COR-L47 (cell line): ENCODE data around the gene DIP2C.

Source experiments
- DNase-seq: peaks from one replicate; lab custom pipeline; 2025; lab: John Stamatoyannopoulos, UW

The DIP2C gene

DNA sequence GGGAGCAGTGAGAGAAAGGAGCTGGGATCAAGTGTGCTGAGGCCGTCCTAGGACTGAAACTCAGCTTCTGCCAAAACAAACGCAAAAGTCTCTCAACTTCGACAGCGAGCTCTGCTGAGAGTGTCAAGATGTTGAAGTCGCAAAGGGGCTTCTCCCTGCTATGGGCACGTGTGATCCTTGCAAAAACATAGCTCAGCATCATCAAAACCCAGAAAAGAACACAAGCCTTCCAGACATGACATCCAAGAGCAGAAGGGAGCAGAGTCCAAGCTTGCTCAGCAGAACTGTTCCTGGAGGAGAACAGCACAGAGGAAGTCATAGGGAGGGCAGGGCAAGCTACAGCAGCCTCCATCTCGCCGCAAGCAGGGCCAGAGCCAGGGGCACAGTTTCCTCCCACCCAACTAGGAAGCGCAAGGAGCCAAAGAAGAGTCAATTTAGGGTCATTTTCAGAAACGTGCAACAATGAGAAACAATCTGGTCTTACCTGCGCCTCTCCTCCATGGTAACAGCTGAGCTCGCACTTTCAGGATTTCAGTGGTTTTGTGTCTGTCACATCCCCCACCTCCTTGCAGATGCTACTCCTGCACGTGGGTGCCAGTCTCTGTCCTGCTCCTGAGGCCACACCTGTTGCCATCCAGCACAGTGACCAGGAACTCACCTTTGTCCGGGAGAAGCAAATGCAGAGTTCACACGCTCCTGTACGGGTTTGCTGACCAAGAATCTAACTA, 113.9 kb downstream of the DIP2C start:
- no peak for DNase-seq

DNA sequence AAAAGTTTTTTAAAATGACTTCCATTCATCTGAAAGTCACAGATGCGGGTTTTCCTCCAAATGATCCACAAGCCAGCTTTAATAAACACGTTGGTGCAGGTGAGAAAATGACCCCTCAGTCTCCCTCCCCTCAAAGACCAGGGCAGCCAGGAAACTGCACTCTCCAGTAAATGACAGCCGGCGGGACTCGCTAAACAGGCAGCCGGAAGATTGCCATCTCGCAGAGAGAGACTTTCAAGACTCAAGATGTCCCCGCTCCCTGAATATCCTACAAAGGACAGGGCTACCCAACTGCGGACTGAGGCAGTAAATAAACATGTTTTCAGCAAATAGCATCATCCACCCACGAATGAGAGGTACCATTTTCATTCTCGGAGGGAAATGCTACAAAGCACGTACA, 116.8 kb downstream of the DIP2C start:
- no peak for DNase-seq

DNA sequence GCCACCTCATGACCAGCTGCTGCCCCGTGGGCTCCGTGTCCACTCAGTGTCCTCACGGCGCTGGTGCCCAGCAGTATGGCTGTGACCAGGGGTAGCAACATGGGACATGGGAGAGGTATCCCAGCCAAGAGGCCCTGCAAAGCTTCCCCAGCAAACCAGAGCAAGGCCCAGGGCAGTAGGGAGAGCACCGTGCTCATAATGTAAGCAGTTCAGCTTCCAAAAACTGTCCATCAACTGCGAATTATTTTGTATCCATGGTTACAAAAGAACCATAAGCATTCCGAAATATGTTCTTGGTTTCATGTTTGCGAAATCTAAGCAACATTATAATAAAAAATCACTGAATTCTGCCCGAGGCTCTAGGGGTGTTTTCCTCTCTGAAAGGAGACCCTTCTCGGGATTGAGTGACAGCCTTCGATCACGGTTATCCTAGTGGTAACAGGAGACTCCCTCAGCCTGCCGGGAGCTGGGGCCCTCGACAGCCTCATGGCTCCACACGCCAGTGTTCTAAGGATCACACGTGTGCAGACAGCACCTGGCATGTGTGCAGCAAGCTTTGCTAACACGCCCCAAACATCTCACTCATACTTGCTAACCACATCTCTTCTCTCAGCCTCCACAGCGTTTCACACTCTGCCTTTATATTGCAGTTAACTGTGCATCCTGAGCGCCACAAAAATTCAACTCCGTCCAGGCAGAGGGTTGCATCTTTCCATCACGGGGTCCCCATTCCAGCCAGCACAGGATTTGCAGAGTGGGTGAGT, 117.6 kb downstream of the DIP2C start:
- DNase-seq = no peak

DNA sequence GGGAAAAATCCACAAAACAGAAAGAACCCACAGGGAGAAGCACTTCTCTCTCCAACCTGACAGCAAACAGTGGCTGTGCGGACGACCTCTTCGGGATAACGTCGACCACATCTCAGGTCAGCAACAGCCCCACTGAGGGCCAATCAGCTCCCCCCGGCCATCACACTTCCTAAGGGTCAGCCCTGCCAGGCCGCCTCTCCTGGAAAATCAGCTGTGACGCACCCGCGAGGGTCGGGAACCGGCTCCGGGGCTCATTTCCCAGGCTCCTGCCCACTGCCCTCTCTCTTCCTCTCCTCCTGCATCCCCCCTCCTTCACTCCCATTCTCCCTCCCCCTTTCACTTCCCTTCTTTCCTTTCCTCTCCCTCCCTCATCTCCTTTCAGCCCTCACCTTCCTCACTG, 118.3 kb downstream of the DIP2C start:
- no peak for DNase-seq

DNA sequence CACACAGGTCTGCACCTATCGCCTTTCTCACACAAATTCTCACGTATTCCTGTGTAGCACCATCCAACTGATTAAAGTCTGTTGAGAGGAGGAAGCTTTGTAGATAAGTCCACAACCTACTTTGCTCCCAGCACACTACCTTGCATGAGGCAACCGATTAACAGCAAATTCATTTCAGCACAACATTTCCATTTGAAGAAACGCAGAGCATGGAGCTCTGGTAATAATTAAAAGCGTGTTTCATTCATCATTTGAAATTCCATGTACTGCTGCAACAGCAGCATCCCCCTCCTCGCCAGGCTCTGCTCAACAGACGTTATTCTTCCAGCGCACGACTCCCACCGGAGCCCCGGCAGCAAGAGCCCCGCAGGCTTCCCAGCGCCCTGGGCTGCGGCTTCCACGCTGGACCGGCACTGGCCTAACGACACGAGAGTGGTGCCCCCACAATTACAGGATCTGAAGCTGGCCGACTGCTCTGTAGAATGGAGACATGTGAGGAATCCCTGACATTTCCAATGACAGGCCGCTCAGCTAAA, 118.8 kb downstream of the DIP2C start:
- DNase-seq = no peak

DNA sequence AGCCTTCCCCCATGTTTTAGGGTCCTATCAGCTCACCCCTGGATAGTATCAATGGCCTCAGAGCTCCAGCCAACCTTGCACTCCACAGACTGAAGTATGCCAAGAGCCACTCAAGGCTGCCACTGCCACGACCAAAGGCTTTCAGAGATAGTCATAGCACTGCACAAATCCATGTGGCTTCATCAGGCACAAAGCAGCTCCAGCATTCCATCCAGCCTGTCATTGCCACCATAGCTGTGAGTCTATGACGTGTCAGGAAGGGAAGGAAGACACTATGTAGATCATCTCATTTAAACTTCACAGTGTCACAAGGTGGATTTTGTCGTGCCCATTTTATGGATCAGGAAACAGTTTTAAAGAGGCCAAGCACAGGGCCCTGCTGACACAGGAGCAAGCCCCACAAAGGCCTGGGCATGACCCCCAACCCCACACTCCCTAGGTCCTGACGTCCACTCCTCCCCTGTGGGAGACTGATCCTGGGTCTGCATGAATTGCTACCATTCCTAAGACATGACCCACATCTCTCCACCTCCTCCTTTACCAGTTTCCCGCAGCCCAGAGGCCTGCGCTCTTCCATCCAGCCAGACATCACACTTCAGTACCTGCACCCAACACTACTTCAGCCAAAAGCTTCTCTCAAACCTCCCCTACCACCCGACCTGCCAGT, 119.4 kb downstream of the DIP2C start:
- no peak for DNase-seq

DNA sequence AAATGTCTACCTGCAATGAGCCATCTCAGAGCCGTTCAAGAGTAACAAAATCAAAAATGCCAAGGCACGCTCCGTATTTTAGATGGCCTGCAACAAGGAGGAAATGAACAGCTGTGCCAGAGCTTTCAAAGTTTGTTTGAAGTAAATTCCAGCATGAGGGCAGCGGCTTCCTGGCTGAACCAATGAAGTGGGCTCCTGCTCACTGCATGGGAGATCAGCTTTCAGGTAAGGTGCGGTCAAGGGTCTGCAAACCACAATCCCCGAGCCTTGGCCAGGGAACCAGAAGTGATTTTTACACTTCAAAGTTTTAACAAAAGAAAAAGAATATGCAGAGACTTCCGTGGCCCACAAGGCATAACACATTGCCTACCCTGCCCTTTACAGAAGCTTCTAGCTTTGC, 120.6 kb downstream of the DIP2C start:
- no peak for DNase-seq

DNA sequence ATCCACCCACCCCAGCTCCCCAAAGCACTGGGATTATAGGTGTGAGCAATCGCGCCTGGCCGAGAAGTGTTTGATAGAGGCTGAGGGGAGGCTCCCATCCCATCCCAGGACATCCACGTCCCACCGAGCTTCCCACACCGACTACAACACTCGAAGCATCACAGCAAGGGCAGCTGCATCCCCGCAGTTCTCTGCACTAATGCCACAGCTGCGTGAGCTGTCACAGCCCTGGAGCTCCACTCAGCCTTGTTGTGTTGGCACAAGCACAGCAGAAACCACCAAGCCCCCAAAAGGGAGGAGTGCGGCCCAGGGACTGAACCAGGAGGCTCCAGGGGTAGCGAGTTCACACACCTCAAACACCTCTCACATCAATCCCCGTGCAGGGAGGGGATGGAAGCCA, 121.6 kb downstream of the DIP2C start:
- no peak for DNase-seq

DNA sequence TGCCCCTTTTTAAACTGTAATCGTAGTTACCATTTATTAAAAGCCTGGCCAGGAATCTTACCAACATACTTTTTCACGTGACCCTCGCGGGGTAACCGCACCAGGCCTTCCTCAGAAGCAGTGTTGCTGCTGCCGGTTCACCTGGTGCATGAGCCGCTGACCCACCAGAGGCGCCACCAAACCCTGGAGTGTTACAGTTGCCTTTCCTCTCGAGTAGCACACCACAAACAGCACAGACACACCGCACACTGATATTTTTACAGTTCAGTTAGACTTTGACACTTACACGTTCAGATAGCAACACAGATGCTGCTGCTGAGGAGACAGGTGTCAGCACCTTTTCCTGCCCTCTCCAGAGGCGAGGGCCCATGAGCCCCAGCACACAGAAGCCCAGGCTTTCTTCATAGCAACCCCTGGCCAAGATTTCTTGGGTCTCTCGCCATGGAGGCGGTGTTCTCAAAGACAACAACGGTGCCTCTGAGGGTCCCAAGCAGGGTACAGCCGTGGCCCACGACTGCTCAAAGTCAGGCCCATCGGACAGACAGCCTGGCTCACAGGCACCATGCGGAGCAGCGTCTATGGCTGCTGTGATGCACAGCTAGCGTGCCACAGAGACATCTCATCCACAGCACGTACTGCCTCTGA, 123.1 kb downstream of the DIP2C start:
- DNase-seq = no peak

DNA sequence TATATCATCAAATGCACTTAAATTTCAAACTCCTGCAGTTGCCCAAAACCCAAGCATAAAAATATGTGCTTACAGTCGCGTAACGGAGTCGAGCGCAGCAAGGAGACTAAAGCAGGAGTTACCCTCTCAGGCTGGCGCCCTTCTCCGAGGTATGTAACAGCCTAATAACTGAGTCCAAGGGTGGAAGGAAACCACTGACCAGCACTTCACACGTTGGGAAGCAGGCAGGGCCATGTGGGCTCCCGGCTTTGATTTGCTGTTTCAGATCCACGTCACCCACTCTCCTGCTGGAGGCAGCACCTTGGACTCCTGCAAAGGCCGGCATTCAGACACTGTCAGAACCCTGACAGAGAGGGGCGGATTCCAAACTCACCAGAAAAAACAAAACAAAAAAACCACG, 123.8 kb downstream of the DIP2C start:
- no peak for DNase-seq

DNA sequence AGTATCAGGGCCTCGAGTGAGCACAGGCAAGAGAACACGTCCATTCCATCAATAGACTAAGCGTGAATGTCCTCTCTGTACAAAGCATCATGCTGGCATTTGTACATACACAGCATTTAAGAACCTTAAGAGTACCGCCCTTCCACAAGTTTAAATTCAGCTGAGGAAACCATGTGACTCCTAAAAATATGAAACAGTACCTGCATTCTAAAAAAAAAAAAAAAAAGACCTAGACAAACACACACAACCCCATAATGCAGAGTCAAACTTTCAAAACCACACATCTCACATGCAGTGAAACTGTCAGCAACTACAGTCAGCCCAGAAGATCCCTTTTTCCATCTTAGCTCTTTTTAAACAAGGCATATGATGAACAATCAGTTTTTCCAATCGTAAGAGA, 124.3 kb downstream of the DIP2C start:
- DNase-seq = no peak

DNA sequence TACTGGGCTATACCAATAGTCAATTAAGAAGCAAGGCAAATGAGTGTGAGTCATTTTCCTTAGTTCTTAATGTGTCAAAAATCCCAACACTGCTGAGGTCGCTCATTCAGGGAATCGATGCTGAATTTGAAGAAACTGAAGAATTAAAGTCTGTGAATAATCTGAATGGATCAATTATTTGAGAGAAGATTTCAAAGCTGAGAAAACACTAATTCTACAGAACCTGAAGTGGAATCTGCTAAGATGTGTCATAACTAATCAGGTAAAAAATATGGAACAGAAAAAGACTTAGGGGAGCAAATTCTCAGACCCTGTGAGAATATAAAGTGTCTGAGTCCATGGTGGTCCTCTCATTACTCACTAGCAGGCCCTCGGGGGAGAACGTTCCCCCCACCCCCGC, 125.6 kb downstream of the DIP2C start:
- no peak for DNase-seq

DNA sequence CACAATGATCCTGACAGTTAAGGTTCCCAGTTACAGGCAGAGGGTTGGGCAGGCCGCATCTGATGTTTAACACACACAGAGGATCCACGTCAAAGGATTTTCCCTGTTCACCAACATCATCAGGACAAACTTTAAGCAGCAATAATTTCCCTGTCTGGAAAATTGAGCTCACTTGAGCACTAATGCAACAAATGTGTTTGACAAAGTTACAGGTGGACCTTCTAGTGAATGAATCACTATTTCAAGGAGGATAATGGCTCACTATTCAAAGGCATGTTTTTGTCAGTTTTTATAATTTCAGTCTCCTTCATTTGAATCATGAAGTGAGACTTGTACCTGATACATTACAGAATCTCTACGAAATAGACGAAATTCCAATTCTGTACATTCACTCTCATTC, 127.3 kb downstream of the DIP2C start:
- DNase-seq = no peak

DNA sequence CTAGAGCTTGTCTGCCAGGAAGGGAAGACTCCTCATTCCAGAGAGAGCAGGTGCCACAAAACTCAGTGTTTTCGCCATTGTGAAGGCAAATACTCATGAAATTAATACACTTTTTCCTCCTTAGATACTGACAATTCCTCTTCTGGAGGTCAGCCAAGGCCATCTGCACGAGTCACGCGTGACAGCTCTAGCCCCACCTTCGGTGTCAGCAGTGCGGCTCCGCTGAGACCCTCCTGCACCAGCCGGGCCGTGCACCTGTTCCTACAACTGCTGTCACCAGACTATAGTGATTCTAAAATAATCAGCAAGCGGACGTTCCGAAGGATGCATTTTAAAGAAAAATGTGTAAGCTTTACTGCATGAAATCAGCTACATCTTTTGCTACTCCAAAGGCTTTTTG, 127.7 kb downstream of the DIP2C start:
- DNase-seq = no peak

DNA sequence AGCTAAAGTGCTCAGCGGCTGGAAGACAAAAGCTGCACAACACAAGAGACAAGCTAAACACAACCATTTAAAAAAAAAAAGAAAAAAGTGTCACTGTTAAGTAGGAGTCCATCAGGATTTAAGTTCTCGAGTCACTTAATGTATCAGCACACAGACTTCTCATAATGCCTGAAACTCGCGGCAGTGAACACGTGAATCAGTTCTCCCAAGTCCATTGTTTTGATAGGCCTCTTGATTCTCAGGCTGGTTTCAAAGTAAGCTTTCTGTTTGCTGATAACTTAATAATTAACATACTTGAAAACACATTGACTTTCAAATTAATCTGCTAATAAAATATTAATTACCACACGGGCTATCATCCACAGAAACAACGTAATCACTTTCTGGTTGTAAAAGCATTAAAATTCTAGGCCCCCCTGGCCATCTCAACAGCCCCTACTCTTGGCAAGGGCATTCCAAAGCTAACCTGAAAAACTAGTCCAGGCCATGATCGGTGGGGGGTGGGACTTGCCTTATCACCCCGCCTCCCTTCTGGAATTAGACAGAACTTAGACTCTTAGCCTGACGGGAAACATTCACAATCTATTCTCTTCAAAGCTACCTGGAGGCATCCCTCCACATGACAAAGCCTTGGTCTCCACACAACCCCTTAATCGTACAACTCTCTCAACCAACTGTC, 129.0 kb downstream of the DIP2C start:
- DNase-seq = no peak

DNA sequence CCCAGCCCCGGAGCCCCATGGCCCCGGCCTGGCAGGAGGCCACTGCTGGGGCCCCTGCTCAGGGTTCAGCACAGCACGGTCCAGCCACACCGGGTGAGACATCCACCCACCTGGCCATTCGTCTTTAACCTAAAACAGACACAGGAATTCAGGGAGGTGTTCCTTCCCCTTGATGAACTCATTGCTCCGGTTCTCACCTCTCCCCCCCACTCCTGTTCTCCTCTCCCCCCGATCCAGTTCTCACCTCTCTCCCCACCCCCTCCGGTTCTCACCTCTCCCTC, 129.8 kb downstream of the DIP2C start:
- no peak for DNase-seq

DNA sequence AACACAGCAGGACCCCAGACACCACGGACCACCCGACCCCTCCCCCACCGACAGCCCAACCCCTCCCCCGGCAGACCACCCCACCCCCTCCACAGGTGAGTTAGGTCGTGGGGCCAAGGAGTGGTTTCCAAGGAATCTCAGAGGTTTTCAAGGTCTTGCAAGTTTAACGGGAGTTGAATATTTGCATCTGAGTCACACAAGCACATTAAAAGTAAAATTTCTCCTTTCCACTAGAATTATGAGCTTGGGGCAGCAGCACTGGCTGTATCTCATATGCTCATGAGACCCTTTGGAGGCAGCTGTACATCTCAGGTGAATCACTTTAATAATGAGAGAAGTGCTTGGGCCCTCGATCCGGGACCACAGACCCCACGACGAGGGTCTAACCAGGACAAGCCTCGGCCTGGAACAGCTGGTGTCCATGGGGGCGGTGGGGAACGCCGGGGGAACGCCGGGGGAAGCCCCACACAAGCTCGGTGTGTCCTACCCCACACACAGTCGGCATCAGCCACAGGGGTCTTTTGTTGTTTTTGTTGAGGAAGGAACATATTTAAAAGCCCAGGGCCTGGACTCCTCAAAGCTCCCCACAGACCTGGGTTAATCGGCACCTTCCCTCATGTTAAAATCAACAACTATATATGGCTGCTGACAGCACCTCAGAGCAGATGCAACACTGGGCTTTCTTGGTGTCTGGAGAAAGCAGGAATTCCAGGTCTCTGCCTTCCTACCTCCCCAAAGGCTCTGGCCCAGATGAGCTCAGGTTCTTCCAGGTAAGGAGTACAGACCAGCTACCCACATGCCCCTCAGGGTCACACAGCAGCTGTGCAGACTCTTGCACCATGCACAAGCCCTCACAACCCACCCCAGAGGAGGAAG, 130.3 kb downstream of the DIP2C start:
- no peak for DNase-seq

DNA sequence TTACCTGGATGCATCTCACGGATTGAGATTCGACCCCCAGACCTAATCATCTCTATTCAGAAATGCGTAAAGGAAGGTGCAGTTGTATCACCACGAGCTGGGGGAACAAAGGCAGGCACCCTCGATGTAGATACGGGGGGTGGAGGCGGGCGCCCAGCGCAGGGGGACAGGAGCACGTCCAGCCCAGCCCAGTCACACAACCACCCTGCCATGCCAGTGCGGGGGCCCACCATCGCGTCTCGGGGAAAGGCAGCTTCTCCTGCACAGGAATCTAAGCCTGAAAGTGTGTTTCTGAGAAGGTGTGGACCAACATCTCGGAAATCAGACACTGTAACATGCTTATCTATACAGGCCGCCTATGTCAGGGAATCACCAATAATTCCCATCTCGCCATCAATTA, 131.1 kb downstream of the DIP2C start:
- no peak for DNase-seq

DNA sequence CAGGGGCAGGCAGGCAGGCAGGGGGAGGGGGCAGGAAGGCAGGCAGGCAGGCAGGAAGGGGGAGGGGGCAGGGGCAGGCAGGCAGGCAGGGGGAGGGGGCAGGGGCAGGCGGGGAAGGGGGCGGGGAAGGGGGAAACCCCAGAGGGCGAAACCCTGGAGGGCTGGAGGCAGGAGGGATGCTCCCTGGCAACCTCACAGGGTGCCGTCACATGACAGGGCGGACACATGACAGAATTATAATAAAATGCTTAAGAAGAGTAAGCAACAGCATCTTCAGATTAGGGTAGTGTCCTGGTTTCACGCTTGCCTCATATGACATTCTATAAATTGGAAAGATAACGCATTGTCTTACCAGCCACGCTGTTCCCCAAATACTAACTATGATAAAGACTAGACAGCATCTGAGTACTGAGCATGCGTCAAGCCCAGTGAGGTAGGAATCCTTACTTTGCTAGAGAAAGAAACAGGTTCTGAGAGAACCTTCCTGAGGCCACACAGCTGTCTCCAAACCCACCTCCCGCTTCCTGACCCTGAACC, 131.6 kb downstream of the DIP2C start:
- no peak for DNase-seq

DNA sequence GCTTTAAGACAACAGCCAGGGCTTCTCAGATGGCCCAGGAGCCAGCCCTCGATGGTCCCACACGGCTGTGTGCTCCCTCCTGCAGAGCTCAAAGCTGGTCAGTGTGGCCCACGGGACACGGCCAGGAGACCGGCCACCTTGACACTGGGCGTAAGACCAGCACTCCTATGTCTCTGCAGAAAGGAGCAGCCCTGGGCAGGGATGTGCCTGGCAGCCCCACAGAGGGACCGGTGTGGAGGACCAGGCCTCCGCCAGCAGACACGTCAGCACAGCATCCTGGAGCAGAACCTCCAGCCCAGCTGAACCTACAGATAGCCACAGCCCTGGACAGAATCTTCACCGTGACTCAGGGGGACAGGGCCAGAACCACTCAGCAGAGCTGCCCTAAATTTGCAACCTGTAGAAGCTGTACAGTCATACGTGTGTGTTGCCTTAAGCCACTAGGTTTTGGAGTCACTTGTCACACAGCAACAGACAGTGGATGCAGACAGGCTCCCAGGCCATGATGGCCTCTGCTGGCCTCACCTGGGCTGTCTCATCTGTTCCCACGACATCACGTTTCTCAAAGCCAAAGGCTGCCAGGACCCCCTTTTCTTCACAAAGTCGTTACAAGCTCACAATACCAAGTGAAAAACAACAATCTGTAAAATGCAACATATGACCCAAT, 132.4 kb downstream of the DIP2C start:
- no peak for DNase-seq
